GM13976 (cell line): ENCODE results near the gene ATRIP.
A peak's percentile ranks its signal among the peaks of the same experiment; 100 is the strongest.

Experiments used
- DNase-seq: peaks from one replicate; pipeline ENCODE4 v3.0.0; 2012; ENCODE audit warnings: low spot score
- in situ Hi-C: fragments of 300-500 bp; cut with MboI; formaldehyde crosslinking; loops from one replicate; pipeline ENCODE4 v1.12.0; 2022; ENCODE audit warnings: low sequenced_read_pairs, mixed read lengths, inconsistent platforms; ENCODE audit not compliant: unreplicated experiment
- TF ChIP-seq, protein P1 (sequence below): IDR thresholded peaks from 2 replicates; pipeline ENCODE4 v1.5.1; 2012; ENCODE audit warnings: borderline replicate concordance, mild to moderate bottlenecking; ENCODE audit not compliant: insufficient read depth; ENCODE audit errors: extremely low read depth, missing control alignments, control extremely low read depth

ATRIP gene

DNA sequence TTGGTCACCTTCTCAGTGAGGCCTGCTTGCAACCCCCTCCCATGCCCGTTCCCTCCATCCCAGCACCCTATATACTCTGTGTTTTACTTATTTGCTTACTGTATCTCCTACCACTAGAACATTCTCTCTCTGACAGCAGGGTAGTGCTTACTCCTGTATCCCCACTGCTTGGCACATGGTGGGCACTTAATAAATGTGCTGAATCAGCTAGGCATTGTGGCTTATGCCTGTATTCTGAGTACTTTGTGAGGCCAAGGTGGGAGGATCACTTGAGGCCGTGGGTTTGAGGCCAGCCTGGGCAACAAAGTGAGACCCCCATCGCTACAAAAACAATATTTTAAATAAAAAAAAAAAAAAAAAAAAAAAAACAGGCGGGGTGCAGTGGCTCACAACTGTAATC is 65.0 kb downstream of the ATRIP start:
- no peak for DNase-seq
- TF ChIP-seq, protein P1, sequence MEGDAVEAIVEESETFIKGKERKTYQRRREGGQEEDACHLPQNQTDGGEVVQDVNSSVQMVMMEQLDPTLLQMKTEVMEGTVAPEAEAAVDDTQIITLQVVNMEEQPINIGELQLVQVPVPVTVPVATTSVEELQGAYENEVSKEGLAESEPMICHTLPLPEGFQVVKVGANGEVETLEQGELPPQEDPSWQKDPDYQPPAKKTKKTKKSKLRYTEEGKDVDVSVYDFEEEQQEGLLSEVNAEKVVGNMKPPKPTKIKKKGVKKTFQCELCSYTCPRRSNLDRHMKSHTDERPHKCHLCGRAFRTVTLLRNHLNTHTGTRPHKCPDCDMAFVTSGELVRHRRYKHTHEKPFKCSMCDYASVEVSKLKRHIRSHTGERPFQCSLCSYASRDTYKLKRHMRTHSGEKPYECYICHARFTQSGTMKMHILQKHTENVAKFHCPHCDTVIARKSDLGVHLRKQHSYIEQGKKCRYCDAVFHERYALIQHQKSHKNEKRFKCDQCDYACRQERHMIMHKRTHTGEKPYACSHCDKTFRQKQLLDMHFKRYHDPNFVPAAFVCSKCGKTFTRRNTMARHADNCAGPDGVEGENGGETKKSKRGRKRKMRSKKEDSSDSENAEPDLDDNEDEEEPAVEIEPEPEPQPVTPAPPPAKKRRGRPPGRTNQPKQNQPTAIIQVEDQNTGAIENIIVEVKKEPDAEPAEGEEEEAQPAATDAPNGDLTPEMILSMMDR: no peak
- in situ Hi-C loops: no loop called here

DNA sequence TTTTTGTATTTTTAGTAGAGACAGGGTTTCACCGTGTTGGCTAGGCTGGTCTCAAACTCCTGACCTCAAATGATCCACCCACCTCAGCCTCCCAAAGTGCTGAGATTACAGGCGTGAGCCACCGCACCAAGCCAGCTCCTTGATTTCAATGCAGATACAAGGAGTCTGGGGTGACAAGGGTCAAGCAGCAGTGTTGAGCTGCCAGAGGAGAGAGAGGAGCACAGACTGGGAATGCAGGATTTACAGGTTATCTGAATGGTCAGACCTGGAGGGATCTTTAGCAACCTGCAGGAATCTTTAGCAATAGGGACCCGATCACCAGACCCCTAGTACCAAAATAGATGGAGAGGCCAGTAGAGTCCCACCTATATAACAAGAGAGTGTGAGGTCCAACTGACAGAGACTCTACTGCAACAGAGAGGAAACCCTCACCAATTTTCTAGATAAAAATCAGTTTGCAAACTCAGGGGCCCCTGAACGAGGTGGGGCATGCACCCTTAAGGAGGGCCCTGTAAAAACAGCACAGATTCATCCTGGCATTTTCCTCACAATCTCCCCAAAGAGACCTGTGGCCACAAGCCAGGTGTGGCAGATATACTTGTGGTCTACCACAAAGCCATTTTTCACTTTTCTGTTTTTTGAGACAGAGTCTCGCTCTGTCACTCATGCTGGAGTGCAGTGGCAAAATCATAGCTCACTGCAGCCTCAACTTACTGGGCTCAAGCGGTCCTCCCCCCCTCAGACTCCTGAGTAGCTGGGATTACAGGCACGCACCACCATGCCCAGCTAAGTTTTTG is 68.1 kb downstream of the ATRIP start:
- in situ Hi-C loops: no loop called here
- TF ChIP-seq, protein P1: no peak
- DNase-seq: peak; percentile 31
